ENCODE measurements around the gene GYPC. TPM values are rescaled to one million over a fixed set of nuclear protein-coding genes. Genes with fewer than 3 reads are reported as not detected.

The GYPC gene
- total and polyA plus RNA-seq, 4 experiments from 2014 or later, result 78.5 to 165 (median 113) TPM

DNA sequence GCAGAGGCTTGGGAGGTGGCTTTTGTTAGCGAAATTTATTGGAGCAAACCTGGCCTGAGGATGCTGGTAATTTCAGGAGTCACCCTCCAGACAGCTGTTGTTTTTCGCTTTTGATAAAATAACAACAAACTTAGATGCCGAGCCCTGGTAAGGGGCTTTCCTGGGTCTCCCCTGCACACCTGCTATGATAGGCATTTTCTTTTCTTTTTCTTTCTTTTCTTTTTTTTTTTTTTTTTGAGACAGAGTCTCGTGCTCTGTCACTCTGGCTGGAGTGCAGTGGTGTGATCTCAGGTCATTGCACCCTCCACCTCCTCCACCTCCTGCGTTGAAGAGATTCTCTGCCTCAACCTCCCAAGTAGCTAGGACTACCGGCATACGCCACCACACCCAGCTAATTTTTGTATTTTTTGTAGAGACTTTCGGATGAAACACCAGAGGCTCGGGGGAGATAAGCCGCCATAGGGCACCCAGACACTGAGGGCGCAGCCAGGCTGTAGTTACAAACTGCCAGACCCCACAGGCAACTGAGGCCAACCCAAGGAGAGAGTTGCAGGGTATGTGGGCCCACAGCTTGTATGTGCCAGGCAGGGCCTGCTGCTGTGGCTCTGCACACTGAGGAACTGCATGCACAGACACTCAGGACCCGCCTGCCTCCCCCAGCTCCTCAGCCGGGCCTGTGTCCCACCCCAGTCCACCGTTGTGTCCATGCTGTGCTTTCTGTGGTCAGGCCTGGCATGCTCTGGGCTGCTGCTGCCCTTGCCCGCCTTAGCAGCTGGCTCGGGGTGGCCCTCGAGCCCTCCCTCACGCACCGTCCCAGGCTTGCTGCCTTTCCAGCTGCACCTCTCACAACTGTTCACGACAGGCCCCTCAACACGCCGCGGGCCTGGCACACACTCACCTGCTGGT lies 3.9 kb downstream of the GYPC start:
- no peak for DNase-seq
- intact Hi-C loops (cut with micrococcal nuclease), result loop anchor here (5.0 kb wide), 2 partner anchors 42 to 727 kb away; partner anchors contain the start of gene MAP3K2
- Histone ChIP-seq H3K27ac (ENCODE audit: low read depth, low read length) (peak overlapping the region; percentile 78), H3K9me3 (ENCODE audit: control insufficient read depth in 1 of 2, low read length in 2 of 2) (no peaks in the 10 kb centered on the region), H3K4me3 (ENCODE audit: low read length in 2 of 2) (peak overlapping the region; percentile 35 to 70), H3K27me3 (ENCODE audit: insufficient read depth, low read length) (no peaks in the 10 kb centered on the region), H3K4me1 (ENCODE audit: insufficient read depth, low read length) (peaks cover 79% of the 10 kb centered on the region), H3K36me3 (ENCODE audit: insufficient read depth, low read length) (no peaks in the 10 kb centered on the region)
- Mint-ChIP-seq H3K4me1 (peaks cover 57 to 94% (median 81%) of the 10 kb centered on the region in 4 donors), H3K36me3 (peaks cover 7 to 34% of the 10 kb centered on the region in 2 donors), H3K27ac (peak overlapping the region; percentile 94 to 98 (median 96)), H3K27me3 (no peaks in the 10 kb centered on the region), H3K4me3 (peak overlapping the region; percentile 53 to 88 (median 81)), H3K9me3 (no peaks in the 10 kb centered on the region)
- CTCF ChIA-PET (ENCODE audit: partially characterized antibody), result interaction anchor here (1.0 to 2.5 kb wide), 2 partner anchors 117 to 132 kb away, joined by 3 to 9 read pairs; no protein-coding TSS in a partner anchor
- POLR2A ChIA-PET (ENCODE audit: partially characterized antibody), result interaction anchor here (1.5 kb wide), 1 partner anchor 102 kb away, joined by 4 read pairs; no protein-coding TSS in a partner anchor

DNA sequence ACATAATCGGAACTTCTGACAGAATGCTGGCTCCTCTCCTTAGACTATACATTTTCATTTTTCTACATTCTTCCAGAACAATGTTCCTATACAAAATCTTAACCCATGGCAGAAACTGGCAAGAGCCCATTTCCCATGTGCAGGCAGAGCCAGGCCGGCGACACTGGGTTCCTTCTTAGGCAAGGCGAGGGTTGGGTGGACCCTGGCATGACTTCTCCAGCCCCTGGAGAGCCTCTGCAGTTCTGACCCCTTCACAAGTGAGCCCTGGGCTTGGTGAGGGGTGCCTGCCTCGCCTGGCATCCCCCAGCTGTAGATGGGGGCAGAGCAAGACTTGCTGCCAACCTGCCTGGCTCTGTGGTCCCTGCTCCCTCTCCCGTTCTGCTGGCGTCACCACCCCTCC lies 5.0 kb downstream of the GYPC start:
- intact Hi-C loops (cut with micrococcal nuclease), result no loop called here

GRCh38 chr2:126661702-126662500 lies 5.9 kb downstream of the GYPC start:
- H3K4me3 Mint-ChIP-seq, result peak overlapping the region; percentile 18 to 87 (median 76)
- POLR2A ChIA-PET (ENCODE audit: partially characterized antibody), result interaction anchor here (0.7 to 2.0 kb wide), 4 partner anchors 9 to 133 kb away, joined by 3 to 5 read pairs (median 4); no protein-coding TSS in a partner anchor

More for the DNA sequence above, 5.0 kb downstream of the GYPC start:
- Mint-ChIP-seq H3K4me3 (peak overlapping the region in 6 of 8 donors; percentile 1 to 87 (median 44)), H3K27ac (peak overlapping the region; percentile 94 to 98 (median 96)), H3K36me3 (peaks cover 7 to 30% of the 10 kb centered on the region in 2 donors), H3K27me3 (no peaks in the 10 kb centered on the region), H3K4me1 (peaks cover 55 to 94% (median 81%) of the 10 kb centered on the region in 4 donors), H3K9me3 (no peaks in the 10 kb centered on the region)
- ChIA-PET CTCF (ENCODE audit: partially characterized antibody) (interaction anchor here (1.9 to 2.5 kb wide), 2 partner anchors 30 to 133 kb away, joined by 5 to 9 read pairs; no protein-coding TSS in a partner anchor), POLR2A (ENCODE audit: partially characterized antibody) (no interaction called here)
- no peak overlapping the region for H3K4me3 ChIP-seq (ENCODE audit: low read length in 2 of 2)
- H3K36me3 ChIP-seq (ENCODE audit: insufficient read depth, low read length), result no peaks in the 10 kb centered on the region
- no peaks in the 10 kb centered on the region for H3K9me3 ChIP-seq (ENCODE audit: control insufficient read depth in 1 of 2, low read length in 2 of 2)
- H3K4me1 ChIP-seq (ENCODE audit: insufficient read depth, low read length), result peaks cover 82% of the 10 kb centered on the region
- H3K27ac ChIP-seq (ENCODE audit: low read depth, low read length), result peak overlapping the region; percentile 78
- H3K27me3 ChIP-seq (ENCODE audit: insufficient read depth, low read length), result no peaks in the 10 kb centered on the region
- no peak for DNase-seq

GRCh38 chr2:126662621-126663020 lies 6.7 kb downstream of the GYPC start:
- no peak overlapping the region for H3K4me3 ChIP-seq (ENCODE audit: low read length in 2 of 2)

More at GRCh38 chr2:126661702-126662500, 5.9 kb downstream of the GYPC start:
- intact Hi-C loops (cut with micrococcal nuclease), result no loop called here
- CTCF ChIA-PET (ENCODE audit: partially characterized antibody), result interaction anchor here (1.2 to 3.1 kb wide), 4 partner anchors 18 to 134 kb away, joined by 3 to 13 read pairs (median 6); no protein-coding TSS in a partner anchor
- Mint-ChIP-seq H3K27me3 (no peaks in the 10 kb centered on the region), H3K4me1 (peaks cover 61 to 100% (median 88%) of the 10 kb centered on the region in 4 donors), H3K27ac (peak overlapping the region; percentile 94 to 98 (median 96)), H3K36me3 (peaks cover 15 to 34% of the 10 kb centered on the region in 2 donors), H3K9me3 (no peaks in the 10 kb centered on the region)
- no peaks in the 10 kb centered on the region for H3K9me3 ChIP-seq (ENCODE audit: control insufficient read depth in 1 of 2, low read length in 2 of 2)
- H3K36me3 ChIP-seq (ENCODE audit: insufficient read depth, low read length), result no peaks in the 10 kb centered on the region
- H3K27ac ChIP-seq (ENCODE audit: low read depth, low read length), result peak overlapping the region; percentile 41
- peaks cover 91% of the 10 kb centered on the region for H3K4me1 ChIP-seq (ENCODE audit: insufficient read depth, low read length)
- no peaks in the 10 kb centered on the region for H3K27me3 ChIP-seq (ENCODE audit: insufficient read depth, low read length)
- no peak for DNase-seq
- H3K4me3 ChIP-seq (ENCODE audit: low read length in 2 of 2), result no peak overlapping the region

GRCh38 chr2:126663184-126663963 lies 7.4 kb downstream of the GYPC start:
- Histone ChIP-seq H3K27ac (ENCODE audit: low read depth, low read length) (peak overlapping the region; percentile 23), H3K9me3 (ENCODE audit: control insufficient read depth in 1 of 2, low read length in 2 of 2) (no peaks in the 10 kb centered on the region), H3K36me3 (ENCODE audit: insufficient read depth, low read length) (no peaks in the 10 kb centered on the region), H3K27me3 (ENCODE audit: insufficient read depth, low read length) (no peaks in the 10 kb centered on the region), H3K4me1 (ENCODE audit: insufficient read depth, low read length) (peaks cover 88% of the 10 kb centered on the region), H3K4me3 (ENCODE audit: low read length in 2 of 2) (no peak overlapping the region)
- DNase-seq, result no peak
- intact Hi-C loops (cut with micrococcal nuclease), result no loop called here
- CTCF ChIA-PET (ENCODE audit: partially characterized antibody), result interaction anchor here (1.0 to 3.1 kb wide), 6 partner anchors 10 to 135 kb away, joined by 3 to 13 read pairs (median 6); no protein-coding TSS in a partner anchor
- H3K36me3 Mint-ChIP-seq, result peaks cover 22 to 34% of the 10 kb centered on the region in 2 donors
- peak overlapping the region; percentile 94 to 98 (median 96) for H3K27ac Mint-ChIP-seq
- POLR2A ChIA-PET (ENCODE audit: partially characterized antibody), result interaction anchor here (1.3 to 2.0 kb wide), 3 partner anchors 11 to 113 kb away, joined by 3 to 5 read pairs (median 5); no protein-coding TSS in a partner anchor
- peaks cover 61 to 99% (median 88%) of the 10 kb centered on the region in 4 donors for H3K4me1 Mint-ChIP-seq
- no peaks in the 10 kb centered on the region for H3K27me3 Mint-ChIP-seq
- peak overlapping the region in 7 of 8 donors; percentile 73 to 87 (median 78) for H3K4me3 Mint-ChIP-seq
- no peaks in the 10 kb centered on the region for H3K9me3 Mint-ChIP-seq

More at GRCh38 chr2:126662621-126663020, 6.7 kb downstream of the GYPC start:
- Histone ChIP-seq H3K9me3 (ENCODE audit: control insufficient read depth in 1 of 2, low read length in 2 of 2) (no peaks in the 10 kb centered on the region), H3K27me3 (ENCODE audit: insufficient read depth, low read length) (no peaks in the 10 kb centered on the region), H3K4me1 (ENCODE audit: insufficient read depth, low read length) (peaks cover 94% of the 10 kb centered on the region), H3K27ac (ENCODE audit: low read depth, low read length) (peak overlapping the region; percentile 41), H3K36me3 (ENCODE audit: insufficient read depth, low read length) (no peaks in the 10 kb centered on the region)
- peak in 3 of 5 donors; percentile 18 to 42 (median 35) for DNase-seq
- ChIA-PET POLR2A (ENCODE audit: partially characterized antibody) (interaction anchor here (0.7 to 2.0 kb wide), 4 partner anchors 10 to 134 kb away, joined by 3 to 5 read pairs (median 4); no protein-coding TSS in a partner anchor), CTCF (ENCODE audit: partially characterized antibody) (interaction anchor here (1.2 to 3.1 kb wide), 4 partner anchors 19 to 134 kb away, joined by 3 to 13 read pairs (median 6); no protein-coding TSS in a partner anchor)
- Mint-ChIP-seq H3K27me3 (no peaks in the 10 kb centered on the region), H3K4me3 (peak overlapping the region; percentile 66 to 87 (median 76)), H3K27ac (peak overlapping the region; percentile 94 to 98 (median 96)), H3K9me3 (no peaks in the 10 kb centered on the region), H3K36me3 (peaks cover 19 to 34% of the 10 kb centered on the region in 2 donors), H3K4me1 (peaks cover 64 to 100% (median 88%) of the 10 kb centered on the region in 4 donors)
- intact Hi-C loops (cut with micrococcal nuclease), result no loop called here

- Histone ChIP-seq H3K27ac (ENCODE audit: low read depth, low read length) (peak overlapping the region; percentile 23), H3K4me1 (ENCODE audit: insufficient read depth, low read length) (peaks cover 80% of the 10 kb centered on the region), H3K4me3 (ENCODE audit: low read length in 2 of 2) (peak overlapping the region in 1 of 2 donors; percentile 37), H3K9me3 (ENCODE audit: control insufficient read depth in 1 of 2, low read length in 2 of 2) (no peaks in the 10 kb centered on the region), H3K27me3 (ENCODE audit: insufficient read depth, low read length) (no peaks in the 10 kb centered on the region), H3K36me3 (ENCODE audit: insufficient read depth, low read length) (peaks cover 3% of the 10 kb centered on the region)
- Mint-ChIP-seq H3K27me3 (no peaks in the 10 kb centered on the region), H3K9me3 (no peaks in the 10 kb centered on the region), H3K27ac (peak overlapping the region; percentile 94 to 98 (median 96)), H3K4me1 (peaks cover 56 to 96% (median 86%) of the 10 kb centered on the region in 4 donors), H3K4me3 (peak overlapping the region; percentile 73 to 87 (median 76)), H3K36me3 (peaks cover 26 to 38% of the 10 kb centered on the region in 2 donors)
- POLR2A ChIA-PET (ENCODE audit: partially characterized antibody), result interaction anchor here (2.0 kb wide), 1 partner anchor 11 kb away, joined by 5 read pairs; no protein-coding TSS in a partner anchor
- DNase-seq, result peak in 4 of 5 donors; percentile 15 to 37 (median 28)
- CTCF ChIA-PET (ENCODE audit: partially characterized antibody), result interaction anchor here (1.0 to 3.1 kb wide), 4 partner anchors 11 to 136 kb away, joined by 3 to 13 read pairs (median 4); no protein-coding TSS in a partner anchor
- intact Hi-C loops (cut with micrococcal nuclease), result loop anchor here (1.0 kb wide), 1 partner anchor 8 kb away; the partner anchor contains the start of gene GYPC
Observed at GRCh38 chr2:126664234-126664633, 8.3 kb downstream of the GYPC start.

Measured in CD4-positive, alpha-beta memory T cell (primary cell).